ENCODE measurements around the gene DNAJC18.
"Not testable (repeated sequence)": the region's sequence is repeated elsewhere in the genome, so short reads cannot be mapped to it uniquely, and the experiment has no call there.

DNAJC18 gene

DNA sequence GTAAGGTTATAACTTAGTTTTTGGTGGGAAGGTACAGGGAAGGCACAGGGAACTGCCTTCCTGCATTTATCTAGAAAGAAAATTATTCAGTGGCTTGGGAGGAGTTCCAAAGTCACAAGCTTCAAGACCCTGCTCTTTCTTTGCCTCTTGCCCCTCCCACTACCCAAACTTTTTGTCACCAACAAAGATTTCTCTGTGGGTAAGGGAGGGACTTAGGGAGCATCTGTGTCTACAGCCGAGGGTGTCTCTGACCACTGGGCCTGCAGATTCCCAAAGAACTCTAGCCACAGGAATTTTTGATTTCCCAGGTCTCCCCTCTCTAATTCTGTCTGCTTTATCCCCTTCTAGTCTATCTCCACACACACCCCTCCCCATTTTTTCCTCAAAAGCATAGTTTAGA lies 21.1 kb upstream of the DNAJC18 start:
- no peak for DNase-seq

- DNase-seq, result no peak
These were observed 20.2 kb upstream of the DNAJC18 start for GRCh38 chr5:139459451-139459934.

DNA sequence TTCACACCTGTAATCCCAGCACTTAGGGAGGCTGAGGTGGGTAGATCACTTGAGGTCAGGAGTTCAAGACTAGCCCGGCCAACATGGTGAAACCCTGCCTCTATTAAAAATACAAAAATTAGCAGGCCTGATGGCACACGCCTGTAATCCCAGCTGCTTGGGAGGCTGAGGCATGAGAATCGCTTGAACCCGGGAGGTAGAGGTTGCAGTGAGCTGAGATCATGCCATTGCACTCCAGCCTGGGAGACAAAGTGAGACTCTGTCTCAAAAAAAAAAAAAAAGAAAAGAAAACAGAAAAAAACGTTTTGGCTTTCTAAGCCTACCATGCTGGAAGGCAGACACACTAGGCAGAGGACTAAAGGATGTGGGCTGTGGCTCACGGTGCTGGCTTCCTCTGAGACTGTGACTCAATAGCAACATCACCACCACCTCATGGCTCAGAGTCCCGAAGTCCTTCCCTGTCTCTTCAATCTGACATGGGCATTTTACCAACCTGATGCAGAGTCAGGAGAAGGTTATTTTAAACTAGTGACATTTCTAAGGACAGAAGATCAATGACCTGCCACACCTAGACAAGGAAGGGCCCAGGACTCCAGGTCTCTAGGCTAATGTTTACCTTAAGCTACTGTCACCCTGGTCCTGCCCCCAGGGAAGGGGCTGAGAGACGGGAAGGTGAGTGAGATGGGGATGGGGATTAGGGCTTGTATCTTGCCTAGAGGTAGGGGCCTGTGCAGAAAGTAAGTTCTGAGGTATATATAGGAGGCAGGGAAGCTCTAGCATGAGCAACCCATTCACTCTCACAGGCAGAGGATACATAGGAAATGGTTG lies 19.5 kb upstream of the DNAJC18 start:
- no peak for DNase-seq

DNA sequence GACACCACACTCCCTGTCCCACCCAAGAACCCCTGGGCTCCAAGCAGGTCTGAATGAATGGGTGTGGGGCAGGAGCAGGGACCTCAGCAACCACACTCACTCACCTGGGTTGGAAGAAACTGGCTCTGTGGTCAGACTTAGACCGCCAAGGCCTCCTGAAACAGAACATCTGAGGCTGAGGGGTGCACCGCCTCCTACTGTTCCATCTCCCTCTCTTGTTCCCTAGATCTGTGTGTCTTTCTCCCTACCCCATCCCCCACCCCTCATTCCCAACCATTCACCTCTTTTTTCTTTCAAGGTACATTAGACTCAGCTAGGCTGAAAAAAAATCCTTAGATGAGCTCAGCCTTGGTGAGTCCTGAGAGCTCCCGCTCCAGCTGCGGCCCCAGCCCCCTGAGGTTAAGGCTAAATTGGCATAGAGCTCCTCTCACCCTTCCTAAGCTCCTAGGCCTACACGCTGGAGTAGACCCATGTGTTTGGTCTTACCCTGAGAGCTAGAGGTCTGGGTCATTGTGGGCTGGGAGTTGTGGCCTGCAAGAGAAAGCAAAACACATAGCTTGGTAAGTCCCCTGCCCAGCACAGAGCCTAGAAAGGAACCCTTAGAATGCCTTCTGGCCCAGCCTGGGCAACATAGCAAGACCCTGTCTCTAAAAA lies 18.5 kb upstream of the DNAJC18 start:
- DNase-seq, result no peak

GRCh38 chr5:139457241-139457640 lies 17.9 kb upstream of the DNAJC18 start:
- DNase-seq, result no peak

DNA sequence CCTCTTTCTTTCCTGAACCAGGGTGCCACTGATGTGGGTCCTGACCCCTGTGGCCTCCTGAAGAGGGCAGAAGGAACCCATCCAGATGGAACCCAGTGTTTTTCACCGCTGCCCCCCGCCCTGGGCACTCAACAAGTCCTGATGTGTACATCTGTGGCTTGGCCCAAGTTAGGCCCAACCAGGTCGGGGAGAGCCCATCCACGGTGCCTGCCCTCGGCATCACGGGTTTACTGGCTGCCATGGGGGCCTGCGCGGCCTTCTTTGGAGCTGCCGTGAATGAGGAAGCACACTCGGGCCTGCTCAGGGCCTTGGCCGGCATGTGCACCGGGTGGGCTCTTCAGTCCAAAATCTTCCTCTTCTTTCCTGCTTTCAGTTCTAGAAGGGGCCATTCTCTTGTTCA lies 17.5 kb upstream of the DNAJC18 start:
- no peak for DNase-seq

- DNase-seq, result no peak
These were observed 15.4 kb upstream of the DNAJC18 start for GRCh38 chr5:139454568-139455290.

- no peak for DNase-seq
These were observed 14.6 kb upstream of the DNAJC18 start for GRCh38 chr5:139453683-139454567.

- no peak for DNase-seq
These were observed 12.7 kb upstream of the DNAJC18 start for GRCh38 chr5:139451878-139452660.

- no peak for DNase-seq
These were observed 11.9 kb upstream of the DNAJC18 start for GRCh38 chr5:139451176-139451575.

GRCh38 chr5:139446956-139447779 lies 7.8 kb upstream of the DNAJC18 start:
- no peak for DNase-seq

DNA sequence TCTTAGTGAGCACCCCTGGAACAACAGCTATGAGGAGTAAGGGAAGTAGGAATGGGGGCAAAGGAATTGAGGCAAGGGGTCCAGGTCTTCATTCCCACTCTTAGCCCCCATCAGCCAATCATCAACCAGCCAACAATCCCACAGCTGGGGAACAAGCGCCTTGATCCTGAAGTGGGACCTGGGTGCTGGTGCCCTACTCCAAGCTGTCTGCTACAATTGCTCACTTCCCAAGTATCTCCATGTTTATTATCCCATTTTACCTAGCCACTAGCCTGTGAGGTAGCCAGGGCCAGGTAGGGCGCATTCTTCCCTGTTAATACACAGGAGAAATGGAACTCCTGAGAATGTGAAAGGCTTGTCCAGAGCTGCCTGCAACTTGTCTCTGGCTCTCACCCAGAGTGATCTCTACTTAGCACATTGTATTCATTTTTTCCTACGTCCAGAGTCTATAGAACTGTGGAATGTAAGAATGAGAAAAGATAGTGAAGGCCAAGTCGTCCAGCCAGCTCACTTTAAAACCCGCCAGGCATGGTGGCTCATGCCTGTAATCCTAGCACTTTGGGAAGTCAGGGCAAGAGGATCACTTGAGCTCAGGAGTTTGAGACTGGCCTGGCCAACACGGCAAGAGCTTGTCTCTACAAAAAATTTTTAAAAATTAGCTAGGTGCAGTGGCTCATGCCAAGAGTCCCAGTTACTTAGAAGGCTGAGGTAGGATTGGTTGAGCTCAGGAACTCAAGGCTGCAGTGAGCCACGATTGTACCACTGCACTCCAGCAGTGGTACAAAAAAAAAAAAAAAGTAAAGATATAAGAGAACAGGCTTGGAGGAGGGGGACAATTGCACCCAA lies 6.2 kb upstream of the DNAJC18 start:
- no peak for DNase-seq

GRCh38 chr5:139443831-139444453 lies 4.6 kb upstream of the DNAJC18 start:
- no peak for DNase-seq

DNA sequence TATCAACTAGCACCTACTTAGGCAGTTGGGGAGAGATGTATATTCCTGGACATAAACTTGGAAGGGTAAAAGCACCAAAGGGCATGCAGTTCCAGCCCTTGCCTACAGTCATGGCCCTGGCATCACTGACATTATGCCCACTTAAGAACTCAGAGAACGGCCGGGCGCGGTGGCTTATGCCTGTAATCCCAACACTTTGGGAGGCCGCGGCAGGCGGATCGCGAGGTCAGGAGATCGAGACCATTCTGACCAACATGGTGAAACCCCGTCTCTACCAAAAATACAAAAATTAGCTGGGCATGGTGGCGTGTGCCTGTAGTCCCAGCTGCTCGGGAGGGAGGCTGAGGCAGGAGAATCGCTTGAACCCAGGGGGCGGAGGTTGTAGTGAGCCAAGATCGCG lies 1.1 kb upstream of the DNAJC18 start:
- DNase-seq, result not testable (repeated sequence)

DNA sequence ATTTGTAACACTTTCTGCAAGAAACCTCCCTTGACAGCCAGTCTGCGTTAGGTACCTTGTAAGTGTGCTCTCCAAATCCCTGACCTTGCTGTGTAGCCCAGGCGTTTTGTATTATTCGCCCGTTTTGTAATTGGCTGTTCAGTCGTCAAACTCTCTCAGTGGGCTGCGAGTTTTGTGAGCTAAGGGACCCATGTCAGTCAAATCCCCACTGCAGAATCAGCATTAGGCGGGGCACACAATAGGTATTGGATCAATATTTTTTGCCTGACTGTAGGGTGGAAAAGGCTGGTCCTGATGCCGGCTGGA lies 665 bp downstream of the DNAJC18 start:
- DNase-seq, result no peak

DNA sequence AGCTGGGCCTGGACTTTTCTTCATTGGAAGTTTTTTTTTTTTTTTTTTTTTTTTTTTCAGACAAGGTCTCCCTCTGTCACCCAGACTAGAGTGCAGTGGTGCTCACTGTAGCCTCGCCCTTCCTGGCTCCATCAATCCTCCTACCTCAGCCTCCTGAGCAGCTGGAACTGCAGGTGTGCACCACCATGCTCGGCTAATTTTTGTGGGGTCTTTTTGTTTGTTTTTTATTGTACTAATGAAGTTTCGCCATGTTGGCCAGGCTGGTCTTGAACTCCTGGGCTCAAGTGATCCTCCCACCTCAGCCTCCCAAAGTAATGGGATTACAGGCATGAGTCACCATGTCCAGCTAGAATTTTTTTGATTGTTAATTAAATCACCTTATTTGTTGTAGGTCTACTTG lies 3.6 kb downstream of the DNAJC18 start:
- DNase-seq, result no peak

DNA sequence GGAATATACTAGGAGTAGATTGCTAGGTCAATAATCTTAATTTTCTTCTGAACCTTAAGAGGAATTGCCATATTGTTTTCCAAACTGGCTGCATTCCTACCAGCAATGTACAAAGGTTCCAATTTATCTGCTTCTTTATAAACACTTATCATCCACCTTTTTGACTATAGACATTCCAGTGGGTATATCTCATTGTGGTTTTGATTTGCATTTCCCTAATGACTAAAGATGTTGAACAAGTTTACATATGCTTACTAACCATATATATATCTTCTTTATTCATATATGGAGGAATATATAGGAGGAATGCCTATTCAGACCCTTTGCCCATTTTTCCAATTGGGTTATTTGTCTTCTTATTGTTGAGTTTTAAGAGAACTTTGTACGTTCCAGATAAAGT lies 7.6 kb downstream of the DNAJC18 start:
- no peak for DNase-seq

DNA sequence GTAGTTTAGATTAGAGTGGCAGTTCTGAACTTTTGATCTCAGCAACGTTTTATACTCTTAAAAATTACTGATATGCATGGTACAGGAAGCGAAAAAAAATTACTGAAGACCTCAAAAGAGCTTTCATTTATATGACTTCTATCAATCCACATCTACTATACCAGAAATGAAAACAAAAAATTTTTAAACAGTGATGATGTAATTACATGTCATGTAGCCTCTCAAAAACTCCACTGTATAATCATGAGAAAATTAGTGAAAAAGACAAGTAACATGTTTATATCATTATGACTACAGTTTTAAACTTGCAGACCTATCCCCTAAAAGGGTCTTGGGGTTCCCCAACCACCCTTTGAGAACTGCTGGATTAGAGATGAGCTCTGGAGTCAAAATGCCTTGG lies 9.3 kb downstream of the DNAJC18 start:
- DNase-seq, result no peak

- no peak for DNase-seq
These were observed 13.0 kb downstream of the DNAJC18 start for GRCh38 chr5:139426203-139426885.

All from NCI-H774 (cell line).